Activated CD4-positive, alpha-beta T cell treated with anti-CD3 and anti-CD28 coated beads, Interleukin-2, amount 50 U/mL, for 24 hours (primary cell): Measurements from ENCODE around the gene SOD2.
A peak's percentile ranks its signal among the peaks of the same experiment; 100 is the strongest.
"Not testable (repeated sequence)": the region's sequence is repeated elsewhere in the genome, so short reads cannot be mapped to it uniquely, and the experiment has no call there.

Experiments used
- DNase-seq, 2 donors: peaks; one replicate each; pipeline ENCODE4 v3.0.0-alpha.2; 2020; ENCODE audit warnings: low read depth in 1 of 2, low spot score in 1 of 2

The SOD2 gene

GRCh38 chr6:159684013-159684304 is 9.1 kb downstream of the SOD2 start:
- no peak for DNase-seq

- no peak for DNase-seq
Observed at GRCh38 chr6:159682810-159683209, 10.2 kb downstream of the SOD2 start.

- DNase-seq, result no peak
Observed at GRCh38 chr6:159682295-159682694, 10.7 kb downstream of the SOD2 start.

GRCh38 chr6:159681191-159681880 is 11.7 kb downstream of the SOD2 start:
- DNase-seq, result no peak

GRCh38 chr6:159680104-159680503 is 12.9 kb downstream of the SOD2 start:
- DNase-seq, result no peak

GRCh38 chr6:159679091-159680077 is 13.7 kb downstream of the SOD2 start:
- DNase-seq, result no peak

GRCh38 chr6:159678574-159678973 is 14.5 kb downstream of the SOD2 start:
- DNase-seq, result no peak

- DNase-seq, result no peak
Observed at GRCh38 chr6:159677506-159678165, 15.4 kb downstream of the SOD2 start.

GRCh38 chr6:159676890-159677505 is 16.0 kb downstream of the SOD2 start:
- DNase-seq, result no peak

- DNase-seq, result not testable (repeated sequence)
Observed at GRCh38 chr6:159676236-159676635, 16.8 kb downstream of the SOD2 start.

- no peak for DNase-seq
Observed at GRCh38 chr6:159665868-159666635, 27.0 kb downstream of the SOD2 start.

GRCh38 chr6:159663368-159663889 is 29.6 kb downstream of the SOD2 start:
- not testable (repeated sequence) for DNase-seq

GRCh38 chr6:159661977-159662376 is 31.1 kb downstream of the SOD2 start:
- DNase-seq, result not testable (repeated sequence)

- DNase-seq, result no peak
Observed at GRCh38 chr6:159655409-159655988, 37.5 kb downstream of the SOD2 start.

GRCh38 chr6:159654483-159655098 is 38.5 kb downstream of the SOD2 start:
- peak in 1 of 2 donors; percentile 8 for DNase-seq

- no peak for DNase-seq
Observed at GRCh38 chr6:159650314-159650713, 42.7 kb downstream of the SOD2 start.

GRCh38 chr6:159649441-159649840 is 43.6 kb downstream of the SOD2 start:
- no peak for DNase-seq

- DNase-seq, result no peak
Observed at GRCh38 chr6:159646733-159647132, 46.3 kb downstream of the SOD2 start.

- DNase-seq, result no peak
Observed at GRCh38 chr6:159646116-159646515, 46.9 kb downstream of the SOD2 start.

- no peak for DNase-seq
Observed at GRCh38 chr6:159645640-159646039, 47.4 kb downstream of the SOD2 start.
